Epithelial cell of proximal tubule (primary cell): ENCODE measurements around the gene AMOTL1. TPM values are rescaled to one million over a fixed set of nuclear protein-coding genes. Genes with fewer than 3 reads are reported as not detected.

Experiments used
- DNase-seq: peaks from one replicate; pipeline ENCODE4 v3.0.0-alpha.2; 2011; ENCODE audit warnings: low read depth
- H3K4me3 ChIP-seq: 2 replicates; pipeline ENCODE4 v1.5.1; 2011; ENCODE audit warnings: low read depth, mild to moderate bottlenecking, low read length
- total RNA-seq: library from RNA; depleted of rRNA; stranded (reverse); fragments of >200 nt; gene quantifications from 2 replicates; pipeline ENCODE4 v1.2.3, GENCODE V29; 2015
- TF ChIP-seq, protein P1 (sequence below): conservative IDR thresholded peaks from 2 replicates; pipeline ENCODE4 v1.5.1; 2012; ENCODE audit warnings: low read depth, mild to moderate bottlenecking, low read length

The AMOTL1 gene
- total RNA-seq, 1 donor from 2014 or later, result 31.8 TPM

DNA sequence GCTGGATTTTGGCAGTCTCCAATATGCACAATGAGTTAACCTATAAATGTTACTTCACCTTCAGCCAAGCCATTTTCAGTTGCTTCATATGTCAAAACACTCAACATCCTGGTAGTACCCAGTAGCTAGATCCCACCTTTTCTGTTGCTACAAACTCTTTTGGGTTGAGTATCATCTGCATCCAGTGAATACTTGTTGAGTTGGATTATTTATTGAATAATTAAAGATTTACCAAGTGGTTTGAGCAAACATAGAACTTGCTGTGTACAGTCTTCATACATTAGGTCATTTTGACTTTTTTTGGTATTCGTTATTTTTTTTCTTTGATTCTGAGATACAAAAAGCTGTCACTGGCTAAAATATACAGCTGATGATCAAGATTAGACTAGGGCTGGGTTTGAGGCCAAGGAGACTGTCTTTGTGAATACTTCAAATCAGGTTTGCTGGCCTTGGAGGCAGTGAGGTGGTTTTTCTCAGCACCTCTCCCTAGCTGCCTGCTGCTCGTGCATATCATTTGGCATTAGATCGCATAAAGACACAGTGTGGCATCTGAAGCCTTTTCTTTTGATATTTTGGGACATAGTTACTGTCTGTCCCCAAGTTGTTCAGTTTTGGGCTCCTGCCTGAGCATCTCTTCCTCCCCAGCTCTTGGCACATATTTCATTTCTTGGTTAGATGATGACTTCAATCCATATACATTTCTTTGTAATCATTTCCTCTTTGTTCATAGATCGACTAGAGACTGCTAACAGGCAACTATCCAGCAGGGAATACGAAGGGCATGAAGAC is 62.8 kb downstream of the AMOTL1 start:
- TF ChIP-seq, protein P1, sequence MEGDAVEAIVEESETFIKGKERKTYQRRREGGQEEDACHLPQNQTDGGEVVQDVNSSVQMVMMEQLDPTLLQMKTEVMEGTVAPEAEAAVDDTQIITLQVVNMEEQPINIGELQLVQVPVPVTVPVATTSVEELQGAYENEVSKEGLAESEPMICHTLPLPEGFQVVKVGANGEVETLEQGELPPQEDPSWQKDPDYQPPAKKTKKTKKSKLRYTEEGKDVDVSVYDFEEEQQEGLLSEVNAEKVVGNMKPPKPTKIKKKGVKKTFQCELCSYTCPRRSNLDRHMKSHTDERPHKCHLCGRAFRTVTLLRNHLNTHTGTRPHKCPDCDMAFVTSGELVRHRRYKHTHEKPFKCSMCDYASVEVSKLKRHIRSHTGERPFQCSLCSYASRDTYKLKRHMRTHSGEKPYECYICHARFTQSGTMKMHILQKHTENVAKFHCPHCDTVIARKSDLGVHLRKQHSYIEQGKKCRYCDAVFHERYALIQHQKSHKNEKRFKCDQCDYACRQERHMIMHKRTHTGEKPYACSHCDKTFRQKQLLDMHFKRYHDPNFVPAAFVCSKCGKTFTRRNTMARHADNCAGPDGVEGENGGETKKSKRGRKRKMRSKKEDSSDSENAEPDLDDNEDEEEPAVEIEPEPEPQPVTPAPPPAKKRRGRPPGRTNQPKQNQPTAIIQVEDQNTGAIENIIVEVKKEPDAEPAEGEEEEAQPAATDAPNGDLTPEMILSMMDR, result no peak
- H3K4me3 ChIP-seq, result no peak overlapping the region
- DNase-seq, result no peak

DNA sequence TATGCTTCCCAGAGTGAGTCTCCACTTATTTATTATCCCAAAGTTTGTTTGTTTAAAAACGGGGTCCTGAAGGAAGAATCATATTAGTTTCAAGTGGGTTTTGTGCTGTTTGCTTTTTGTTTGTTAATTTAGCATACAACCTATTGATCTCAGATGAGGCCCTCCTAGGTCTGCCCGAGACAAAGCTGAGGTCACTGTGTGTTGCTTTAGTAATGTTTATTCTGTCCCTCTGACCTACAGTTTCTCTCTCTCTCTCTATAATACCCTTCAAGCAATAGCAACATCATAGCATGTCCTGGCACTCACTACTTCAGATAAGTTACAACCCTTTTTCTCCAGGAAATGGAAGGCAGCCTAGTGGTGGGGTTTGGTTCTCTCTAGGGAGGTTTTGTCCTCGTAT is 63.4 kb downstream of the AMOTL1 start:
- TF ChIP-seq, protein P1, result no peak
- DNase-seq, result no peak
- H3K4me3 ChIP-seq, result no peak overlapping the region

DNA sequence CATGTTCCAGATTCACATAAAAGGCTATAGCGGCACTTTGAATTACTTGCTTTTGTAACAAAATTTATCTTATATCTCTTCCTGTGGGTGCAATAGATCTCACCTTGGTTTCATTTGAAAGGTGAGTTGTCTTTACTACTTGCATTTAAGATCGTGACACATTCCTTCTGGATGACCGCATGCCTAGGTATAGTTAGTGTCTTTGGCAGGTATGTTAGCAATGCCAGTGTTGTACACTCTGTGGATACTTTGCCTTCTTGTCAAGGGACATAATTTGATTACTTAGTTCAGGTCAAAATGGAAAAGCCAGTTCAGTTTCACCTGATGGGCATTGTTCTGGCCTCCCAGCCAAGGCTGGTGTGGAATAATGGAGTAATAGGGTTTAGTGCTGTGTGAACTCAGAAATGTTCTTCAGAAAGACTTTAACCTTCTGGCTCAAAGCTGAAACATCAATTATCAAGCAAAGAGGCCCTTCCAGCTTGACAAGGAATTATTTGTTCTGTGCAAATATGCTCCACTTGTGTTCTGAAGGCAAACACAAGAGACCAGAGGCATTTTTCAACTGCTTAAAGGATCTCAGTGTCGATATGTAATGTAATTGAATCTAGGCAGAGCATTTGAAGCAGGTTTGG is 64.6 kb downstream of the AMOTL1 start:
- TF ChIP-seq, protein P1, result no peak
- DNase-seq, result no peak

DNA sequence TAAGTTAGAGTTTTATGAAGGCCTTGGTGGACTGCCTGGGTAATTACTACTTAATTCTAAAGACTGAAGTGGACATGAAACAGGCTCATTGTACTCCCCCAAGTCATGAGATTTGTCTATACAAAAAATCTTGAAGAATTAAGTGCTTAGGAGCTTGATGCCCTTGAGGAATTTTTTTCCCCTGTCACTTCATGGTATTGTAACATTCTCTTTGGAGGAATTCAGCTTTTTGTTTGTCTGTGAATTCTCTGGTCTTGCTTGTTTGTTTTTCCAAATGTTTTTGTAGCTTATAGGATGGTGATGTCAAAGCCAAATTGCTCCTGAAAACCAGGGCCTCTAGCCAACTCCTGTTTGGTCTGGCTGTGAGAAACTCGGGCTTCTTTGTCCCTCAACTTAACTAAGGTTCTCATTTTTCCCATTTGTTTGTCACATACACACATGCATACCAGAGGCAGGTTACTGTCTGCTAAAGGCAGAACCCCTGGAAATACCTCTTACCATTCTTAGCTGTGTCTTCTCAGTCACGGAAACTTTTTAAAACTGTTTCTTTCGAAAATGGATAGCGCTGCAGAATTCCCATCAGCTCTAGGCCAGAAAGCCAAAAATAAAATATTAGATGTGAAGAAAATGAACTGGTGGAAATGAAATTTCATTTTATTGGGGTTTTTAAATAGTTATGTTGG is 66.9 kb downstream of the AMOTL1 start:
- no peak overlapping the region for H3K4me3 ChIP-seq
- TF ChIP-seq, protein P1, result no peak
- no peak for DNase-seq

More for the DNA sequence above, 64.6 kb downstream of the AMOTL1 start:
- H3K4me3 ChIP-seq, result no peak overlapping the region

DNA sequence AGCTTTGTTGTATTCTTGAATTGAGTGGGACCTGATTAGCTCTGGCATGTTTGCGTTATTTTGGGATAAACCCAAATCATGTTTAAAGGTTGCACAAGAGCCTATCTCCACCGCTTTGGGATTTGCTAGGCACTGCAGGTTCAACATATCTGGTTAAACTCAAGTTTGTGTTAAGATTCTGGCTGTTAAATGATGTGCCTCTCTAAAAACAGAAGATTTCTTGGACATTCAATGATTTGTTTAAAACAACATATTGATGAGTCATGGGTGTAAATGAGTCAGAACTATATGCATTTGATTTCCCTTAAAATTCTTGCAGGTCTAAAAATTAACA is 67.4 kb downstream of the AMOTL1 start:
- TF ChIP-seq, protein P1, result no peak
- no peak for DNase-seq
- H3K4me3 ChIP-seq, result no peak overlapping the region

DNA sequence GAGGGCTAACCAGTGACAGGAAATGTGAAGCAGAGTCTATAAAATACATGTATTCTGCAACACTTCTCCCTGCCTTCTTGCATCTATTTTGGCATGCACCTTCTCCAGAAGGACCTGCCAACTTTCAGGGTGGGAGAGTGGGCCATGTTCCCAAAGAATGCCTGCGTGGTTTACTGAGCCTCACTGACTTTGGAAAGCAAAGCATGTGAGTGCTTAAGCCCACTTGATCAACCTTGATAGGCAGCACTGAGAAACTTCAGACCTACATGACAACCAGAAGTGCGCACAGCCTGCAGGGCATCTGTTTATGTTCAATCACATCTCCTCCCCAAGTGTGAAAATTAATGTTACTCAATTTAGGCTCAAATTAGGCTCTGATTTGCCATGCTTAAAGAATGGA is 69.2 kb downstream of the AMOTL1 start:
- H3K4me3 ChIP-seq, result no peak overlapping the region
- TF ChIP-seq, protein P1, result no peak
- DNase-seq, result no peak
